SK-N-SH treated with all-trans-retinoic acid at 6 μM for 48 hours (cell line): ENCODE measurements around the gene AP3B1.

Experiments
- ATAC-seq: fragments of 200-7000 bp; cut with Tn5 transposase; 3 replicates; pipeline ENCODE4 v1.9.1; 2020; ENCODE audit warnings: mild to moderate bottlenecking, moderate library complexity
- ARNTL ChIP-seq: fragments of 450-650 bp; formaldehyde crosslinking; IDR thresholded peaks from 2 replicates; pipeline ENCODE4 v1.5.0; 2020; ENCODE audit warnings: low read depth, mild to moderate bottlenecking, moderate library complexity, borderline replicate concordance
- BACH2 ChIP-seq: fragments of 250-450 bp; sonication (Bioruptor Pico); IDR thresholded peaks from 2 replicates; pipeline ENCODE4 v1.9.0; 2021; ENCODE audit warnings: mild to moderate bottlenecking, borderline replicate concordance
- CSDC2 ChIP-seq: fragments of 250-450 bp; sonication (Bioruptor Pico); IDR thresholded peaks from 2 replicates; pipeline ENCODE4 v1.5.0; 2020; ENCODE audit warnings: mild to moderate bottlenecking, moderate library complexity
- ESRRG ChIP-seq: fragments of 250-450 bp; sonication (Bioruptor Pico); IDR thresholded peaks from 2 replicates; pipeline ENCODE4 v1.6.1; 2021; ENCODE audit warnings: mild to moderate bottlenecking
- GLIS3 ChIP-seq: fragments of 250-450 bp; sonication (Bioruptor Pico); IDR thresholded peaks from 2 replicates; pipeline ENCODE4 v1.5.0; 2020; ENCODE audit warnings: mild to moderate bottlenecking, moderate library complexity
- ISL1 ChIP-seq: fragments of 250-450 bp; sonication (Bioruptor Pico); IDR thresholded peaks from 2 replicates; pipeline ENCODE4 v2.1.2; 2022; ENCODE audit warnings: mild to moderate bottlenecking, moderate library complexity
- OSR1 ChIP-seq: fragments of 250-450 bp; sonication (Bioruptor Pico); IDR thresholded peaks from 2 replicates; pipeline ENCODE4 v1.8.0; 2022; ENCODE audit warnings: moderate library complexity, mild to moderate bottlenecking, inconsistent platforms
- PPARA ChIP-seq: fragments of 250-450 bp; sonication (Bioruptor Pico); IDR thresholded peaks from 2 replicates; pipeline ENCODE4 v1.5.0; 2020; ENCODE audit warnings: mild to moderate bottlenecking, borderline replicate concordance
- RARB ChIP-seq: fragments of 250-450 bp; sonication (Bioruptor Pico); IDR thresholded peaks from 2 replicates; pipeline ENCODE4 v1.8.0; 2021; ENCODE audit warnings: mild to moderate bottlenecking, moderate library complexity
- SNAI2 ChIP-seq: fragments of 250-450 bp; sonication (Bioruptor Pico); IDR thresholded peaks from 2 replicates; pipeline ENCODE4 v1.5.0; 2020; ENCODE audit warnings: mild to moderate bottlenecking, moderate library complexity
- TCF4 ChIP-seq: fragments of 250-450 bp; sonication (Bioruptor Pico); IDR thresholded peaks from 2 replicates; pipeline ENCODE4 v1.8.0; 2021; ENCODE audit warnings: mild to moderate bottlenecking, moderate library complexity, borderline replicate concordance
- ZFP30 ChIP-seq: fragments of 450-650 bp; formaldehyde crosslinking; IDR thresholded peaks from 2 replicates; pipeline ENCODE4 v1.5.0; 2022; ENCODE audit warnings: mild to moderate bottlenecking, moderate library complexity
- ZNF565 ChIP-seq: fragments of 450-650 bp; formaldehyde crosslinking; conservative IDR thresholded peaks from 2 replicates; pipeline ENCODE4 v1.5.0; 2020; ENCODE audit warnings: low read depth, mild to moderate bottlenecking, moderate library complexity
- ZNF8 ChIP-seq: fragments of 450-650 bp; formaldehyde crosslinking; IDR thresholded peaks from 2 replicates; pipeline ENCODE4 v1.5.0; 2020; ENCODE audit warnings: mild to moderate bottlenecking, moderate library complexity
- TF ChIP-seq, protein P1 (sequence below): fragments of 250-450 bp; sonication (Bioruptor Pico); IDR thresholded peaks from 2 replicates; pipeline ENCODE4 v1.8.0; 2021; ENCODE audit warnings: low read depth, mild to moderate bottlenecking, moderate library complexity, borderline replicate concordance
- TF ChIP-seq, protein P2 (sequence below): fragments of 250-450 bp; sonication (Bioruptor Pico); IDR thresholded peaks from 2 replicates; pipeline ENCODE4 v1.5.1; 2020; ENCODE audit warnings: low read depth, mild to moderate bottlenecking, moderate library complexity
- TF ChIP-seq, protein P3 (sequence below): fragments of 250-450 bp; sonication (Bioruptor Pico); IDR thresholded peaks from 2 replicates; pipeline ENCODE4 v1.5.1; 2021; ENCODE audit warnings: mild to moderate bottlenecking, moderate library complexity
- TF ChIP-seq, protein P4 (sequence below): fragments of 250-450 bp; sonication (Bioruptor Pico); IDR thresholded peaks from 2 replicates; pipeline ENCODE4 v1.5.0; 2020; ENCODE audit warnings: mild to moderate bottlenecking, moderate library complexity
- TF ChIP-seq, protein P5 (sequence below): fragments of 250-450 bp; sonication (Bioruptor Pico); IDR thresholded peaks from 2 replicates; pipeline ENCODE4 v1.8.0; 2020; ENCODE audit warnings: mild to moderate bottlenecking, moderate library complexity, borderline replicate concordance

Gene AP3B1

DNA sequence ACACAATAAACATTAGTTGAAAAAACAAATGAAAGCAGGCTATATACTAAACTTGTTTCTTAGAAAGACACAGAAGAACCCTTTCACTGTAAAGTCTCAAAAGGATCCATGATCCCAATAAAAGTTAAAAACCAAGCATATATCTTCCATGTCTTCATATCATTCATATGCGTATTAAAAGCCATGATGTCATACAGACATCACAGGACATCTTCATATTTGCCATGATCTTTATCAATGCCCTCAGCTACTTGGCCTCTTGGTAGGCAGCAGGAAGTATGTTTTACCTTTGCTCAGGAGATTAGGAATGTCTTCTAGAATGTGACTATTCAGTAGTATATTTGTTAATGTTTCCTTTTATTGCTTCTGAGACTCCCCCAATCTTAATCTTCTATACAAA is 16.8 kb downstream of the AP3B1 start:
- TF ChIP-seq BACH2 (CRISPR knock-in tag) = no peak
- no peak for ATAC-seq

DNA sequence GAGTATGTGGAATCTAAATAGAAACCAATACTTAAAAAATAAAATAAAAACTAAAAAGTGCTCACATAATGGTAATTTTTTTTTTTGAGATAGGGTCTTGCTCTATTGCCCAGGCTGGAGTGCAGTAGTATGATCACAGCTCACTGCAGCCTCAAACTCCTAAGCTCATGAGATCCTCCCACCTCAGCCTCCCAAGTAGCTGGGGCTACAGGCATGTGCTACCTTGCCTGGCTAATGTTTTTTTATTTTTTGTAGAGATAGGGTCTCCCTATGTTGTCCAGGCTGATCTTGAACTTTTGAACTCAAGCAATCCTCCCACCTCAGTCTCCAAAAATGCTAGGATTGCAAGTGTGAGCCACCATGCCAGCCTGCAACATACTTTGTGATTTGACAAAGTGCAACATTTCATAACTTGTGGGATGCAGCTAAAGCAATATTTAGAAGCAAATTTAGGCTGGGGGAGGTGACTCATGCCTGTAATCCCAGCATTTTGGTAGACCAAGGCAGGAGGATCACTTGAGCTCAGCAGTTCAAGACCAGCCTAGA is 18.4 kb downstream of the AP3B1 start:
- ATAC-seq = no peak
- TF ChIP-seq RARB (CRISPR knock-in tag) = no peak
- TF ChIP-seq, protein P1, sequence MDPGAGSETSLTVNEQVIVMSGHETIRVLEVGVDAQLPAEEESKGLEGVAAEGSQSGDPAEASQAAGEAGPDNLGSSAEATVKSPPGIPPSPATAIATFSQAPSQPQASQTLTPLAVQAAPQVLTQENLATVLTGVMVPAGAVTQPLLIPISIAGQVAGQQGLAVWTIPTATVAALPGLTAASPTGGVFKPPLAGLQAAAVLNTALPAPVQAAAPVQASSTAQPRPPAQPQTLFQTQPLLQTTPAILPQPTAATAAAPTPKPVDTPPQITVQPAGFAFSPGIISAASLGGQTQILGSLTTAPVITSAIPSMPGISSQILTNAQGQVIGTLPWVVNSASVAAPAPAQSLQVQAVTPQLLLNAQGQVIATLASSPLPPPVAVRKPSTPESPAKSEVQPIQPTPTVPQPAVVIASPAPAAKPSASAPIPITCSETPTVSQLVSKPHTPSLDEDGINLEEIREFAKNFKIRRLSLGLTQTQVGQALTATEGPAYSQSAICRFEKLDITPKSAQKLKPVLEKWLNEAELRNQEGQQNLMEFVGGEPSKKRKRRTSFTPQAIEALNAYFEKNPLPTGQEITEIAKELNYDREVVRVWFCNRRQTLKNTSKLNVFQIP (CRISPR knock-in tag) = no peak
- TF ChIP-seq ZNF8 (CRISPR knock-in tag) = no peak
- no peak for TF ChIP-seq ARNTL
- TF ChIP-seq OSR1 (CRISPR knock-in tag) = no peak
- no peak for TF ChIP-seq ZFP30
- TF ChIP-seq, protein P2, sequence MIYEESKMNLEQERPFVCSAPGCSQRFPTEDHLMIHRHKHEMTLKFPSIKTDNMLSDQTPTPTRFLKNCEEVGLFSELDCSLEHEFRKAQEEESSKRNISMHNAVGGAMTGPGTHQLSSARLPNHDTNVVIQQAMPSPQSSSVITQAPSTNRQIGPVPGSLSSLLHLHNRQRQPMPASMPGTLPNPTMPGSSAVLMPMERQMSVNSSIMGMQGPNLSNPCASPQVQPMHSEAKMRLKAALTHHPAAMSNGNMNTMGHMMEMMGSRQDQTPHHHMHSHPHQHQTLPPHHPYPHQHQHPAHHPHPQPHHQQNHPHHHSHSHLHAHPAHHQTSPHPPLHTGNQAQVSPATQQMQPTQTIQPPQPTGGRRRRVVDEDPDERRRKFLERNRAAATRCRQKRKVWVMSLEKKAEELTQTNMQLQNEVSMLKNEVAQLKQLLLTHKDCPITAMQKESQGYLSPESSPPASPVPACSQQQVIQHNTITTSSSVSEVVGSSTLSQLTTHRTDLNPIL (CRISPR knock-in tag) = no peak
- TF ChIP-seq CSDC2 (CRISPR knock-in tag) = no peak
- TF ChIP-seq, protein P3, sequence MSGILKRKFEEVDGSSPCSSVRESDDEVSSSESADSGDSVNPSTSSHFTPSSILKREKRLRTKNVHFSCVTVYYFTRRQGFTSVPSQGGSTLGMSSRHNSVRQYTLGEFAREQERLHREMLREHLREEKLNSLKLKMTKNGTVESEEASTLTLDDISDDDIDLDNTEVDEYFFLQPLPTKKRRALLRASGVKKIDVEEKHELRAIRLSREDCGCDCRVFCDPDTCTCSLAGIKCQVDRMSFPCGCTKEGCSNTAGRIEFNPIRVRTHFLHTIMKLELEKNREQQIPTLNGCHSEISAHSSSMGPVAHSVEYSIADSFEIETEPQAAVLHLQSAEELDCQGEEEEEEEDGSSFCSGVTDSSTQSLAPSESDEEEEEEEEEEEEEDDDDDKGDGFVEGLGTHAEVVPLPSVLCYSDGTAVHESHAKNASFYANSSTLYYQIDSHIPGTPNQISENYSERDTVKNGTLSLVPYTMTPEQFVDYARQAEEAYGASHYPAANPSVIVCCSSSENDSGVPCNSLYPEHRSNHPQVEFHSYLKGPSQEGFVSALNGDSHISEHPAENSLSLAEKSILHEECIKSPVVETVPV (CRISPR knock-in tag) = no peak

DNA sequence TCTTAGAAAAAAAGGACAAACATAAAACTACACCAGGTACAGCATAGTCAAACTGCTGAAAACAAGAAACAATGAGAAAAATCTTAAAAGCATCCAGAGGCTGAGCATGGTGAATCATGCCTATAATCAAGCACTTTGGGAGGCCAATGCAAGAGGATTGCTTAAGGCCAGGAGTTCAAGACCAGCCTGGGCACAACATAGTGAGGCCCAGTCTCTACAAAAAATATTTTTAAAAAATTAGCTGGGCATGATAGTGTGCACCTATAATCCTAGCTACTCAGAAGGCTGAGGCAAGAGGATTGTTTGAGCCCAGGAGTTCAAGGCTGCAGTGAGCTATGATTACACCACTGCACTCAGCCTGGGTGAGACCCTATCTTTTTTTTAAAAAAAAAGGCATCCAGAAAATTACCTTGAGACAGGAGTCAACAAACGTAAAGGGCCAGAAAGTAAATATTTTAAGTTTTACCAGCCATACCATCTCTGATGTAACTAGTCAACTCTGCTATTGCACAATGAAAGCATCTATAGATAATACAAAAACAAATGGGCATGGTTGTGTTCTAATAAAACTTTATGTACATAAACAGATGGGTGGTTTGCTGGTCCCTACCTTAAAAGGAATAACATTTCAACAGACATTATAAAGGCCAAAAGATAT is 19.8 kb downstream of the AP3B1 start:
- no peak for TF ChIP-seq RARB (CRISPR knock-in tag)
- no peak for TF ChIP-seq ISL1 (CRISPR knock-in tag)
- TF ChIP-seq, protein P4, sequence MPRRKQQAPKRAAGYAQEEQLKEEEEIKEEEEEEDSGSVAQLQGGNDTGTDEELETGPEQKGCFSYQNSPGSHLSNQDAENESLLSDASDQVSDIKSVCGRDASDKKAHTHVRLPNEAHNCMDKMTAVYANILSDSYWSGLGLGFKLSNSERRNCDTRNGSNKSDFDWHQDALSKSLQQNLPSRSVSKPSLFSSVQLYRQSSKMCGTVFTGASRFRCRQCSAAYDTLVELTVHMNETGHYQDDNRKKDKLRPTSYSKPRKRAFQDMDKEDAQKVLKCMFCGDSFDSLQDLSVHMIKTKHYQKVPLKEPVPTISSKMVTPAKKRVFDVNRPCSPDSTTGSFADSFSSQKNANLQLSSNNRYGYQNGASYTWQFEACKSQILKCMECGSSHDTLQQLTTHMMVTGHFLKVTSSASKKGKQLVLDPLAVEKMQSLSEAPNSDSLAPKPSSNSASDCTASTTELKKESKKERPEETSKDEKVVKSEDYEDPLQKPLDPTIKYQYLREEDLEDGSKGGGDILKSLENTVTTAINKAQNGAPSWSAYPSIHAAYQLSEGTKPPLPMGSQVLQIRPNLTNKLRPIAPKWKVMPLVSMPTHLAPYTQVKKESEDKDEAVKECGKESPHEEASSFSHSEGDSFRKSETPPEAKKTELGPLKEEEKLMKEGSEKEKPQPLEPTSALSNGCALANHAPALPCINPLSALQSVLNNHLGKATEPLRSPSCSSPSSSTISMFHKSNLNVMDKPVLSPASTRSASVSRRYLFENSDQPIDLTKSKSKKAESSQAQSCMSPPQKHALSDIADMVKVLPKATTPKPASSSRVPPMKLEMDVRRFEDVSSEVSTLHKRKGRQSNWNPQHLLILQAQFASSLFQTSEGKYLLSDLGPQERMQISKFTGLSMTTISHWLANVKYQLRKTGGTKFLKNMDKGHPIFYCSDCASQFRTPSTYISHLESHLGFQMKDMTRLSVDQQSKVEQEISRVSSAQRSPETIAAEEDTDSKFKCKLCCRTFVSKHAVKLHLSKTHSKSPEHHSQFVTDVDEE (CRISPR knock-in tag) = no peak
- TF ChIP-seq ESRRG (CRISPR knock-in tag) = no peak
- no peak for TF ChIP-seq ARNTL
- TF ChIP-seq, protein P1 (CRISPR knock-in tag) = no peak
- TF ChIP-seq CSDC2 (CRISPR knock-in tag) = no peak
- no peak for TF ChIP-seq ZFP30
- no peak for TF ChIP-seq SNAI2
- no peak for TF ChIP-seq ZNF565 (CRISPR knock-in tag)
- TF ChIP-seq, protein P5, sequence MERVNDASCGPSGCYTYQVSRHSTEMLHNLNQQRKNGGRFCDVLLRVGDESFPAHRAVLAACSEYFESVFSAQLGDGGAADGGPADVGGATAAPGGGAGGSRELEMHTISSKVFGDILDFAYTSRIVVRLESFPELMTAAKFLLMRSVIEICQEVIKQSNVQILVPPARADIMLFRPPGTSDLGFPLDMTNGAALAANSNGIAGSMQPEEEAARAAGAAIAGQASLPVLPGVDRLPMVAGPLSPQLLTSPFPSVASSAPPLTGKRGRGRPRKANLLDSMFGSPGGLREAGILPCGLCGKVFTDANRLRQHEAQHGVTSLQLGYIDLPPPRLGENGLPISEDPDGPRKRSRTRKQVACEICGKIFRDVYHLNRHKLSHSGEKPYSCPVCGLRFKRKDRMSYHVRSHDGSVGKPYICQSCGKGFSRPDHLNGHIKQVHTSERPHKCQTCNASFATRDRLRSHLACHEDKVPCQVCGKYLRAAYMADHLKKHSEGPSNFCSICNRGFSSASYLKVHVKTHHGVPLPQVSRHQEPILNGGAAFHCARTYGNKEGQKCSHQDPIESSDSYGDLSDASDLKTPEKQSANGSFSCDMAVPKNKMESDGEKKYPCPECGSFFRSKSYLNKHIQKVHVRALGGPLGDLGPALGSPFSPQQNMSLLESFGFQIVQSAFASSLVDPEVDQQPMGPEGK = no peak
- no peak for TF ChIP-seq BACH2 (CRISPR knock-in tag)
- no peak for TF ChIP-seq OSR1 (CRISPR knock-in tag)
- TF ChIP-seq ZNF8 (CRISPR knock-in tag) = no peak
- no peak for TF ChIP-seq GLIS3 (CRISPR knock-in tag)
- TF ChIP-seq, protein P2 (CRISPR knock-in tag) = no peak
- TF ChIP-seq TCF4 (CRISPR knock-in tag) = no peak
- no peak for TF ChIP-seq PPARA (CRISPR knock-in tag)
- ATAC-seq = no peak
